ENCODE data around the gene P2RX5. TPM values are rescaled to one million over a fixed set of nuclear protein-coding genes. Genes with fewer than 3 reads are reported as not detected.
"Not testable (repeated sequence)": the region's sequence is repeated elsewhere in the genome, so short reads cannot be mapped to it uniquely, and the experiment has no call there.

The P2RX5 gene
- total and polyA plus RNA-seq, 8 donors, result 1.1 to 37.5 (median 5.9) TPM; not detected in 2

- Histone ChIP-seq H3K27ac (no peak overlapping the region), H3K4me3 (no peak overlapping the region), H3K4me1 (no peaks in the 10 kb centered on the region), H3K9me3 (no peaks in the 10 kb centered on the region), H3K36me3 (no peaks in the 10 kb centered on the region), H3K27me3 (no peaks in the 10 kb centered on the region)
- WGBS, 5 donors, result 83 to 88% (median 85%) methylated on average over 20 of the region's 20 CpGs
- TF ChIP-seq POLR2AphosphoS5 (IDR thresholded peaks at IDR 0.05), result no peak
- no peak for TF ChIP-seq POLR2A (IDR thresholded peaks at IDR 0.05)
- TF ChIP-seq CTCF (IDR thresholded peaks at IDR 0.05), result no peak
- no peak for TF ChIP-seq EP300 (IDR thresholded peaks at IDR 0.05)
- no peak for DNase-seq
- intact Hi-C loops (cut with DNase I; ENCODE audit: low total_unique reads), result no loop called here
Measured at GRCh38 chr17:3704931-3705717, 9.2 kb upstream of the P2RX5 start.

GRCh38 chr17:3702041-3702539, 6.1 kb upstream of the P2RX5 start:
- DNase-seq; H3K4me3 ChIP-seq; H3K27ac ChIP-seq; H3K4me1 ChIP-seq; intact Hi-C loops (cut with DNase I; ENCODE audit: low total_unique reads); H3K36me3 ChIP-seq: not testable (repeated sequence)
- H3K27me3 ChIP-seq, result peaks cover 0 to 16% (median 5%) of the 10 kb centered on the region in 3 donors
- 82 to 92% (median 84%) methylated on average over 7 of the region's 7 CpGs for WGBS, 5 donors
- peaks cover 0 to 13% (median 10%) of the 10 kb centered on the region in 4 donors for H3K9me3 ChIP-seq

GRCh38 chr17:3699951-3700350, 4.0 kb upstream of the P2RX5 start:
- H3K27ac ChIP-seq, result no peak overlapping the region
- WGBS, 5 donors, result 85 to 93% (median 89%) methylated on average over 4 of the region's 4 CpGs
- no peak for DNase-seq

GRCh38 chr17:3698139-3698538, 2.2 kb upstream of the P2RX5 start:
- intact Hi-C loops (cut with DNase I; ENCODE audit: low total_unique reads), result no loop called here
- whole genome bisulfite sequencing, 5 donors, result 75 to 88% (median 80%) methylated on average over 2 to 4 of the region's 4 CpGs
- Histone ChIP-seq H3K4me1 (peaks cover 16 to 27% (median 23%) of the 10 kb centered on the region in 4 donors), H3K4me3 (no peak overlapping the region), H3K27me3 (peaks cover 0 to 56% (median 32%) of the 10 kb centered on the region in 3 donors), H3K27ac (no peak overlapping the region), H3K36me3 (no peaks in the 10 kb centered on the region), H3K9me3 (peaks cover 0 to 13% (median 10%) of the 10 kb centered on the region in 4 donors)
- no peak for DNase-seq
- no peak for TF ChIP-seq CTCF (IDR thresholded peaks at IDR 0.05)
- no peak for TF ChIP-seq POLR2A (IDR thresholded peaks at IDR 0.05)
- no peak for TF ChIP-seq POLR2AphosphoS5 (IDR thresholded peaks at IDR 0.05)
- no peak for TF ChIP-seq EP300 (IDR thresholded peaks at IDR 0.05)

More at GRCh38 chr17:3699951-3700350, 4.0 kb upstream of the P2RX5 start:
- peaks cover 14 to 21% (median 20%) of the 10 kb centered on the region in 4 donors for H3K4me1 ChIP-seq
- intact Hi-C loops (cut with DNase I; ENCODE audit: low total_unique reads), result no loop called here
- H3K9me3 ChIP-seq, result peaks cover 0 to 13% (median 10%) of the 10 kb centered on the region in 4 donors
- TF ChIP-seq CTCF (IDR thresholded peaks at IDR 0.05) (no peak), POLR2AphosphoS5 (IDR thresholded peaks at IDR 0.05) (no peak), EP300 (IDR thresholded peaks at IDR 0.05) (no peak), POLR2A (IDR thresholded peaks at IDR 0.05) (no peak)
- no peaks in the 10 kb centered on the region for H3K36me3 ChIP-seq
- H3K27me3 ChIP-seq, result peaks cover 0 to 37% (median 27%) of the 10 kb centered on the region in 3 donors
- H3K4me3 ChIP-seq, result no peak overlapping the region

GRCh38 chr17:3697103-3697476, 1.1 kb upstream of the P2RX5 start:
- no peaks in the 10 kb centered on the region for H3K36me3 ChIP-seq
- H3K27ac ChIP-seq, result no peak overlapping the region
- no peak for DNase-seq
- WGBS, 5 donors, result 51 to 66% (median 54%) methylated on average over 9 to 12 of the region's 12 CpGs
- no peak overlapping the region for H3K4me3 ChIP-seq
- peaks cover 0 to 64% (median 32%) of the 10 kb centered on the region in 3 donors for H3K27me3 ChIP-seq
- H3K4me1 ChIP-seq, result peaks cover 16 to 27% (median 23%) of the 10 kb centered on the region in 4 donors
- intact Hi-C loops (cut with DNase I; ENCODE audit: low total_unique reads), result no loop called here
- TF ChIP-seq CTCF (IDR thresholded peaks at IDR 0.05) (no peak), POLR2AphosphoS5 (IDR thresholded peaks at IDR 0.05) (no peak), EP300 (IDR thresholded peaks at IDR 0.05) (no peak), POLR2A (IDR thresholded peaks at IDR 0.05) (no peak)
- peaks cover 0 to 13% (median 10%) of the 10 kb centered on the region in 4 donors for H3K9me3 ChIP-seq
